H9 (cell line): ENCODE results near the gene NACAD. TPM values are rescaled to one million over a fixed set of nuclear protein-coding genes. Genes with fewer than 3 reads are reported as not detected.

Experiments used
- DNase-seq: peaks from one replicate; pipeline ENCODE4 v3.0.0-alpha.2; 2017
- H2AFZ ChIP-seq: one replicate; pipeline ENCODE4 v1.6.1; 2013; ENCODE audit warnings: mild to moderate bottlenecking, low read length, control low read depth, moderate library complexity
- H2AK5ac ChIP-seq: 2 replicates; pipeline ENCODE4 v1.6.1; 2013; ENCODE audit warnings: low read length, control low read depth, mixed read lengths; ENCODE audit not compliant: insufficient read length
- H2BK120ac ChIP-seq: one replicate; pipeline ENCODE4 v1.6.1; 2013; ENCODE audit warnings: low read depth, mild to moderate bottlenecking, low read length, control low read depth, inconsistent platforms; ENCODE audit not compliant: poor library complexity, severe bottlenecking
- H2BK12ac ChIP-seq: 2 replicates; pipeline ENCODE4 v1.6.1; 2013; ENCODE audit warnings: low read length, control low read depth, mixed read lengths, low read depth; ENCODE audit not compliant: insufficient read length
- H2BK15ac ChIP-seq: 2 replicates; pipeline ENCODE4 v1.6.1; 2013; ENCODE audit warnings: low read depth, low read length, control low read depth
- H2BK20ac ChIP-seq: one replicate; pipeline ENCODE4 v1.6.1; 2013; ENCODE audit warnings: low read depth, mild to moderate bottlenecking, low read length, control low read depth, inconsistent platforms; ENCODE audit not compliant: poor library complexity, severe bottlenecking
- H2BK5ac ChIP-seq: 2 replicates; pipeline ENCODE4 v1.6.1; 2013; ENCODE audit warnings: low read length, control low read depth, mixed read lengths; ENCODE audit not compliant: insufficient read length
- H3K14ac ChIP-seq: 2 replicates; pipeline ENCODE4 v1.6.1; 2013; ENCODE audit warnings: low read length, control low read depth; ENCODE audit not compliant: insufficient read depth
- H3K18ac ChIP-seq: 2 replicates; pipeline ENCODE4 v1.6.1; 2013; ENCODE audit warnings: low read depth, mild to moderate bottlenecking, mixed read lengths, low read length, control low read depth; ENCODE audit not compliant: insufficient read length
- H3K23ac ChIP-seq: 2 replicates; pipeline ENCODE4 v1.6.1; 2013; ENCODE audit warnings: low read length, control low read depth, mixed read lengths, low read depth; ENCODE audit not compliant: insufficient read length
- H3K23me2 ChIP-seq: 2 replicates; pipeline ENCODE4 v1.6.1; 2013; ENCODE audit warnings: low read depth, mild to moderate bottlenecking, mixed read lengths, low read length, control low read depth; ENCODE audit not compliant: insufficient read length, poor library complexity, severe bottlenecking
- H3K27ac ChIP-seq: 2 replicates; pipeline ENCODE4 v1.5.1; 2013; ENCODE audit warnings: low read length, control low read depth, mixed read lengths, low read depth; ENCODE audit not compliant: insufficient read length
- H3K27me3 ChIP-seq: 2 replicates; pipeline ENCODE4 v1.6.1; 2013; ENCODE audit warnings: low read length, control low read depth, inconsistent platforms; ENCODE audit not compliant: insufficient read depth
- H3K4ac ChIP-seq: 2 replicates; pipeline ENCODE4 v1.6.1; 2013; ENCODE audit warnings: low read depth, mild to moderate bottlenecking, control low read depth, inconsistent platforms, low read length, moderate library complexity
- H3K4me1 ChIP-seq: 2 replicates; pipeline ENCODE4 v1.6.1; 2013; ENCODE audit warnings: low read length, control low read depth, inconsistent platforms; ENCODE audit not compliant: insufficient read depth
- H3K4me2 ChIP-seq: 2 replicates; pipeline ENCODE4 v1.6.1; 2013; ENCODE audit warnings: low read length, control low read depth, mixed read lengths; ENCODE audit not compliant: insufficient read length, insufficient read depth
- H3K56ac ChIP-seq: 2 replicates; pipeline ENCODE4 v1.6.1; 2013; ENCODE audit warnings: low read depth, mild to moderate bottlenecking, mixed read lengths, low read length, control low read depth; ENCODE audit not compliant: insufficient read length
- H3K79me1 ChIP-seq: 2 replicates; pipeline ENCODE4 v1.6.1; 2013; ENCODE audit warnings: low read depth, mild to moderate bottlenecking, moderate library complexity, low read length, control low read depth, inconsistent platforms; ENCODE audit not compliant: insufficient read depth, poor library complexity, severe bottlenecking
- H3K79me2 ChIP-seq: 2 replicates; pipeline ENCODE4 v1.6.1; 2013; ENCODE audit warnings: low read length, control low read depth, inconsistent platforms; ENCODE audit not compliant: insufficient read depth
- H3K9ac ChIP-seq: 2 replicates; pipeline ENCODE4 v1.6.1; 2013; ENCODE audit warnings: low read length, control low read depth, mixed read lengths; ENCODE audit not compliant: insufficient read length; ENCODE audit errors: extremely low read depth
- H3K9me3 ChIP-seq: one replicate; pipeline ENCODE4 v1.6.1; 2013; ENCODE audit warnings: low read depth, low read length, inconsistent platforms; ENCODE audit not compliant: control insufficient read depth
- H3T11ph ChIP-seq: one replicate; pipeline ENCODE4 v1.6.1; 2013; ENCODE audit warnings: mild to moderate bottlenecking, low read length, control low read depth, inconsistent platforms
- H4K20me1 ChIP-seq: one replicate; pipeline ENCODE4 v1.6.1; 2013; ENCODE audit not compliant: control insufficient read depth, insufficient read length, insufficient read depth
- H4K5ac ChIP-seq: 2 replicates; pipeline ENCODE4 v1.6.1; 2013; ENCODE audit warnings: low read depth, mild to moderate bottlenecking, mixed read lengths, low read length, control low read depth; ENCODE audit not compliant: insufficient read length
- H4K8ac ChIP-seq: replicated peaks from 2 replicates; pipeline ENCODE4 v1.6.1; 2013; ENCODE audit warnings: low read length, control low read depth, mixed read lengths, low read depth; ENCODE audit not compliant: insufficient read length
- H4K91ac ChIP-seq: 2 replicates; pipeline ENCODE4 v1.6.1; 2013; ENCODE audit warnings: low read depth, mild to moderate bottlenecking, moderate library complexity, mixed read lengths, low read length, control low read depth; ENCODE audit not compliant: insufficient read length
- H3K27ac Mint-ChIP-seq, 3 experiments: 2 replicates in 2 of 3; 3 replicates in 1 of 3; pipeline ENCODE4 v1.8.0; 2020 to 2021; ENCODE audit warnings: mixed read lengths in 3 of 3, mild to moderate bottlenecking in 1 of 3, moderate library complexity in 1 of 3
- H3K27me3 Mint-ChIP-seq: 2 replicates; pipeline ENCODE4 v1.8.0; 2021; ENCODE audit warnings: low read depth, mild to moderate bottlenecking, moderate library complexity, mixed read lengths
- H3K36me3 Mint-ChIP-seq, 3 experiments: 2 replicates in 2 of 3; 3 replicates in 1 of 3; pipeline ENCODE4 v1.8.0; 2020 to 2021; ENCODE audit warnings: low read depth in 3 of 3, mixed read lengths in 3 of 3; ENCODE audit not compliant: insufficient read depth in 1 of 3
- H3K4me1 Mint-ChIP-seq, 2 experiments: 2 replicates each; pipeline ENCODE4 v1.8.0; 2020; ENCODE audit warnings: mixed read lengths in 2 of 2
- H3K4me3 Mint-ChIP-seq, 2 experiments: 2 replicates in 1 of 2; 3 replicates in 1 of 2; pipeline ENCODE4 v1.8.0; 2020 to 2021; ENCODE audit warnings: mild to moderate bottlenecking in 2 of 2, mixed read lengths in 2 of 2, moderate library complexity in 1 of 2
- H3K9me3 Mint-ChIP-seq, 2 experiments: 2 replicates in 1 of 2; 3 replicates in 1 of 2; pipeline ENCODE4 v1.8.0; 2020; ENCODE audit warnings: mild to moderate bottlenecking in 2 of 2, mixed read lengths in 2 of 2, moderate library complexity in 1 of 2
- CTCF ChIP-seq: fragments of 200-600 bp; sonication (generic); conservative IDR thresholded peaks from 3 replicates; pipeline ENCODE4 v1.8.0; 2021; ENCODE audit warnings: antibody characterized with exemption, mild to moderate bottlenecking
- WGBS: extraction: QIAGEN DNeasy Blood & Tissue Kit; methylation state at CpG from one replicate; pipeline ENCODE4 v1.1.7; 2013; ENCODE audit warnings: missing lambda C conversion rate, low lambda C conversion rate, mixed read lengths; ENCODE audit not compliant: insufficient read length; ENCODE audit errors: extremely low coverage; 5-methylcytosine and 5-hydroxymethylcytosine counted together
- total RNA-seq: library from RNA; stranded (reverse); gene quantifications from 2 replicates; pipeline ENCODE4 v1.2.1, GENCODE V29; 2021

NACAD gene
- total RNA-seq, 1 experiment from 2014 or later, result 8.0 TPM

- Histone ChIP-seq H2AK5ac (no peak overlapping the region), H4K5ac (no peak overlapping the region), H3K56ac (no peak overlapping the region), H3K27ac (no peak overlapping the region), H4K8ac (no peak overlapping the region), H2BK12ac (no peak overlapping the region), H3T11ph (no peak overlapping the region), H2AFZ (no peak overlapping the region), H2BK15ac (no peak overlapping the region), H2BK20ac (no peak overlapping the region), H2BK120ac (no peak overlapping the region), H3K9ac (no peak overlapping the region), H3K23me2 (no peaks in the 10 kb centered on the region), H3K27me3 (no peaks in the 10 kb centered on the region), H3K79me2 (no peaks in the 10 kb centered on the region), H3K4me1 (no peaks in the 10 kb centered on the region), H3K14ac (no peak overlapping the region; the same call in 1 of the 2 replicates), H3K9me3 (no peaks in the 10 kb centered on the region), H3K79me1 (no peaks in the 10 kb centered on the region), H3K4me2 (no peak overlapping the region), H3K23ac (no peak overlapping the region), H3K4ac (no peak overlapping the region), H3K18ac (no peak overlapping the region), H4K91ac (no peak overlapping the region), H4K20me1 (no peaks in the 10 kb centered on the region), H2BK5ac (no peak overlapping the region)
- peaks cover 0 to 7% of the 10 kb centered on the region in 2 experiments; a peak in 1 of 4 replicates for H3K4me1 Mint-ChIP-seq
- no peak for DNase-seq
- no peak overlapping the region for H3K4me3 Mint-ChIP-seq
- peaks cover 6 to 55% (median 29%) of the 10 kb centered on the region in 3 experiments; a peak in 6 of 7 replicates for H3K36me3 Mint-ChIP-seq
- no peaks in the 10 kb centered on the region; a peak in 1 of 5 replicates for H3K9me3 Mint-ChIP-seq
- peak overlapping the region; percentile 22 to 91 (median 41); a peak in 4 of 7 replicates for H3K27ac Mint-ChIP-seq
- no peaks in the 10 kb centered on the region for H3K27me3 Mint-ChIP-seq
- no CpG with 5 or more reads among the region's 13 CpGs for WGBS
- TF ChIP-seq CTCF, result no peak
Observed at GRCh38 chr7:45072131-45073030, 16.4 kb downstream of the NACAD start.
